Measurements from ENCODE around the gene SMG1. TPM values are rescaled to one million over a fixed set of nuclear protein-coding genes. Genes with fewer than 3 reads are reported as not detected.

Gene SMG1
- total RNA-seq, 1 experiment from 2014 or later: 96.4 TPM

GRCh38 chr16:18943414-18943813 lies 17.2 kb upstream of the SMG1 start:
- no CpG with 5 or more reads among the region's 7 CpGs for WGBS (ENCODE audit: extremely low coverage, insufficient read length, low lambda C conversion rate)
- Histone ChIP-seq H4K5ac (ENCODE audit: insufficient read length, low read depth, low read length) (no peak overlapping the region), H2BK15ac (ENCODE audit: low read depth, low read length) (no peak overlapping the region), H3K18ac (ENCODE audit: insufficient read length, low read depth, low read length) (no peak overlapping the region), H4K20me1 (ENCODE audit: control insufficient read depth, insufficient read depth, insufficient read length) (no peaks in the 10 kb centered on the region), H3K56ac (ENCODE audit: insufficient read length, low read depth, low read length) (no peak overlapping the region), H2BK20ac (ENCODE audit: low read depth, low read length, poor library complexity, severe bottlenecking) (no peak overlapping the region), H2BK5ac (ENCODE audit: insufficient read length, low read length) (no peak overlapping the region), H3T11ph (ENCODE audit: low read length) (no peak overlapping the region), H2BK120ac (ENCODE audit: low read depth, low read length, poor library complexity, severe bottlenecking) (no peak overlapping the region), H3K23me2 (ENCODE audit: insufficient read length, low read depth, low read length, poor library complexity, severe bottlenecking) (no peaks in the 10 kb centered on the region), H3K4ac (ENCODE audit: low read depth, low read length) (no peak overlapping the region), H2AK5ac (ENCODE audit: insufficient read length, low read length) (no peak overlapping the region), H3K14ac (ENCODE audit: insufficient read depth, low read length) (no peak overlapping the region), H4K8ac (replicated peaks; ENCODE audit: insufficient read length, low read depth, low read length) (no peak overlapping the region), H3K23ac (ENCODE audit: insufficient read length, low read depth, low read length) (no peak overlapping the region), H3K9ac (ENCODE audit: extremely low read depth, insufficient read length, low read length) (no peak overlapping the region), H2BK12ac (ENCODE audit: insufficient read length, low read depth, low read length) (no peak overlapping the region), H3K79me2 (ENCODE audit: insufficient read depth, low read length) (no peaks in the 10 kb centered on the region), H3K79me1 (ENCODE audit: insufficient read depth, low read depth, low read length, poor library complexity, severe bottlenecking) (no peaks in the 10 kb centered on the region), H3K27ac (ENCODE audit: insufficient read length, low read depth, low read length) (no peak overlapping the region), H3K4me2 (ENCODE audit: insufficient read depth, insufficient read length, low read length) (no peak overlapping the region), H3K4me1 (ENCODE audit: insufficient read depth, low read length) (no peaks in the 10 kb centered on the region), H3K9me3 (ENCODE audit: control insufficient read depth, low read depth, low read length) (no peaks in the 10 kb centered on the region), H2AFZ (ENCODE audit: low read length) (no peak overlapping the region), H3K27me3 (ENCODE audit: insufficient read depth, low read length) (no peaks in the 10 kb centered on the region), H4K91ac (ENCODE audit: insufficient read length, low read depth, low read length) (no peak overlapping the region)
- H3K27me3 Mint-ChIP-seq (ENCODE audit: low read depth): peaks cover 1% of the 10 kb centered on the region; the same call in 1 of the 2 replicates
- H3K9me3 Mint-ChIP-seq: peaks cover 0 to 4% of the 10 kb centered on the region in 2 experiments; a peak in 1 of 5 replicates
- no peaks in the 10 kb centered on the region for H3K36me3 Mint-ChIP-seq (ENCODE audit: insufficient read depth in 1 of 3, low read depth in 3 of 3)
- DNase-seq: no peak
- H3K4me3 Mint-ChIP-seq: no peak overlapping the region
- H3K27ac Mint-ChIP-seq: no peak overlapping the region
- peaks cover 9 to 14% of the 10 kb centered on the region in 2 experiments for H3K4me1 Mint-ChIP-seq
- TF ChIP-seq CTCF (conservative IDR thresholded peaks at IDR 0.05): no peak
